GM12864 (cell line): ENCODE results near the gene RNGTT.

Experiments used
- DNase-seq: peaks from one replicate; pipeline ENCODE4 v3.0.0-alpha.2; 2011; ENCODE audit warnings: low read depth
- H3K4me3 ChIP-seq: 2 replicates; pipeline ENCODE4 v1.5.1; 2011; ENCODE audit warnings: mild to moderate bottlenecking, low read depth, low read length, control low read depth
- TF ChIP-seq, protein P1 (sequence below): IDR thresholded peaks from 2 replicates; pipeline ENCODE4 v1.5.1; 2011; ENCODE audit warnings: low read depth, mild to moderate bottlenecking, moderate library complexity, low read length, control low read depth, inconsistent platforms; ENCODE audit errors: missing control alignments

The RNGTT gene

DNA sequence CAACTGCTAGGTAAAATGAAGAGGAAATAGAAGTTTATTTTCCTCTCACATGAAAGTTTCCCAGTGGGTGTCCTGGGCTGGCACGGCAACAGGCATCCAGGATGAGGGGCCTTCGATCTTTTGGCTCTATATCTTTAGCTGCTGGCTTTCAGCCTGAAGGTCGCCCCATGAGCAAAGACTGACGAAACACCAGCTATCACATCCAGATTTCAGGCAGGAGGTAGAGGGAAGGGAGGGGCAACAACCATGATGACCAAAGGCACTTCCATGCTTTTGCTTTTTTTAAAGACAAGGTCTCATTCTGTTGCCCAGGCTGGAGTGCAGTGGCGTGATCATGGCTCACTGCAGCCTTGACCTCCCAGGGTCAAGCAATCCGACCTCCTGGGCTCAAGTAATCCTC lies 387.9 kb downstream of the RNGTT start:
- TF ChIP-seq, protein P1, sequence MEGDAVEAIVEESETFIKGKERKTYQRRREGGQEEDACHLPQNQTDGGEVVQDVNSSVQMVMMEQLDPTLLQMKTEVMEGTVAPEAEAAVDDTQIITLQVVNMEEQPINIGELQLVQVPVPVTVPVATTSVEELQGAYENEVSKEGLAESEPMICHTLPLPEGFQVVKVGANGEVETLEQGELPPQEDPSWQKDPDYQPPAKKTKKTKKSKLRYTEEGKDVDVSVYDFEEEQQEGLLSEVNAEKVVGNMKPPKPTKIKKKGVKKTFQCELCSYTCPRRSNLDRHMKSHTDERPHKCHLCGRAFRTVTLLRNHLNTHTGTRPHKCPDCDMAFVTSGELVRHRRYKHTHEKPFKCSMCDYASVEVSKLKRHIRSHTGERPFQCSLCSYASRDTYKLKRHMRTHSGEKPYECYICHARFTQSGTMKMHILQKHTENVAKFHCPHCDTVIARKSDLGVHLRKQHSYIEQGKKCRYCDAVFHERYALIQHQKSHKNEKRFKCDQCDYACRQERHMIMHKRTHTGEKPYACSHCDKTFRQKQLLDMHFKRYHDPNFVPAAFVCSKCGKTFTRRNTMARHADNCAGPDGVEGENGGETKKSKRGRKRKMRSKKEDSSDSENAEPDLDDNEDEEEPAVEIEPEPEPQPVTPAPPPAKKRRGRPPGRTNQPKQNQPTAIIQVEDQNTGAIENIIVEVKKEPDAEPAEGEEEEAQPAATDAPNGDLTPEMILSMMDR, result no peak
- H3K4me3 ChIP-seq, result no peak overlapping the region
- no peak for DNase-seq

DNA sequence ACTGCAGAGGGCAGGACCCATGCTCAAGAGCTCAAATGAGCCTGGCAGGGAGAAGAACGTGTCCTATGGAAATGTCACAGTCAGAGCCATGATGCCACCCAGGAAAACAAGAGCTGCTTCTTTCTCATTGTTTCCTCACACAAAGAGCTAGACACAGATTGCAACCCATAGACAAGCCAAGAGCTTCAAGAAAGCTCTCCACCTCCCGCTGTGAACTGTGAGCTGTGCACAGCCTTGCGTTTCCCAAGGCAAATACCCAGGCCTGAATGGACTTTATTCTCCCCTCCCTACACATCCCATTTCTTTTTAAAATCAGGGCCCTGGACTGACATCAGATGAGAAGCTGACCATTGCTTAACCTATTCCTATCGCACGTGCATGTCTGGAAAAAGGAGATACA lies 388.8 kb downstream of the RNGTT start:
- TF ChIP-seq, protein P1, result no peak
- no peak for DNase-seq
- no peak overlapping the region for H3K4me3 ChIP-seq

DNA sequence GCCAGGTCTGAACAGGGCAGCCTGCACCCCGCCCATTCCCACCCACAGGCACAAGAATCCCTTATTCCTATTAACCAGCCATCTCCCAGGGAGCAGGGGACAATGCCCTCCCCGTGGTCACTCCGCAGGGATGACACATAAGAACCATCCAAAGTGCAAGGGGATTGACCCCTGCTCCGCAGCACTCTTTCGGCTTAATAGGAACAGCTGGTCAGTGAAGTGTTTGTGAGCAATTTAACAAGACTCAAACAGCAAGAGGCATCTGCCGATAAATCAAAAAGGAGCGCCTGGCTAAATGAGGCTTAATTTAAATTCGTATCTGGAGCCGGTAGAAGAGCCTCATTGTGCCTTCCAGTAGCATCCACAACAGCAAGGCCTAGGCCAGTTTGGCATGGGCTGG lies 389.4 kb downstream of the RNGTT start:
- H3K4me3 ChIP-seq, result no peak overlapping the region
- TF ChIP-seq, protein P1, result no peak
- no peak for DNase-seq

DNA sequence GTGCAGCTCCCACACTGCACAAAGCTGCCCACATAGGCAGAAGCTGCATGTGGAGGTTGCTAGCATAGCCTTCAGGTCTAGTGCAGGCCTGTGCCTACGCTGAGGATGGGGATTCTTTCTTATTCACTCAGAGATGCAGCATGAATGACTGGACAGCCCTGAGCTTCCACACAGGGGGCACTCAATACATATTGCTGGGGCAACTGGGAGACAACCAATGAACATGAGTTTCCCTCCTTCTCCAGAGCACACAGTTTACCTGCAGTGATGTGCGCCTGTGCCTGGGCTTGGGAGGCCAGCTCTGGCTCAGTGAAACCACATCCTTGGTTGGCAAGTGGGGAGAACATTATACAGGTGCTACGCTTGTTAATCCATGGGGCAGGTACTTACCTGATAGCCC lies 389.9 kb downstream of the RNGTT start:
- no peak for DNase-seq
- H3K4me3 ChIP-seq, result no peak overlapping the region
- TF ChIP-seq, protein P1, result no peak

DNA sequence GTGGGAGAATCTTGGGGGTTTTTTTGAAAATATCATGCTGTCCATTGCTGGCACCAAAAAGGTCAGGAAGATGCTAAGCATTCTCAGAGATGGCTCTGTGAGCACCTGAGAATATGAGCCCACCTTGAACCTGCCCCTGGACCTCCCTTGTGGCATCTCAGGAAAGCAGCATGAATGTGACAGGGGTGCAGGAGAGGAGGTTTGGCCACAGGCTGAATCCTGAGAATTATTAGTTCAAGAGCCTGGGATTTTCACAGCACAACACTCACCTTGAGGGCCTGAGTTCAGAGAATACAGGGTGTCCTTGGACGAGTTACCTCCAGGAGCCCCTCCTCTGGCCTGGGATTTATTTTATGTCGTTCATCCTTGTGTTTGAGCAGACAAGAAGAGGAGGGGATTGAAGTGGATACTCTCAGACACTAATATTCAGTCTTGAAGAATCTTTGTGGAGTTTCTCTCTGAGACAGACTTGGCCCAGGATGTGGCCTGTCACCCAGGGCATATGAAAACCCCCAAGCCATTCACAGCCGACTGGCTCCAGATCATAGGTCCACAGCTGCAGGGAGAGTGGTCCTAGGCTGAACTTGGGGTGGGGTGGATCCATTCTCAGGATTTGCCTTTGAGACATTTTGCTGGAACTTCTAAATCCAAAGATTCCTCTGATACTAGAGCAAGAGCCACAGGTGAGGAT lies 390.8 kb downstream of the RNGTT start:
- no peak overlapping the region for H3K4me3 ChIP-seq
- TF ChIP-seq, protein P1, result no peak
- DNase-seq, result no peak

DNA sequence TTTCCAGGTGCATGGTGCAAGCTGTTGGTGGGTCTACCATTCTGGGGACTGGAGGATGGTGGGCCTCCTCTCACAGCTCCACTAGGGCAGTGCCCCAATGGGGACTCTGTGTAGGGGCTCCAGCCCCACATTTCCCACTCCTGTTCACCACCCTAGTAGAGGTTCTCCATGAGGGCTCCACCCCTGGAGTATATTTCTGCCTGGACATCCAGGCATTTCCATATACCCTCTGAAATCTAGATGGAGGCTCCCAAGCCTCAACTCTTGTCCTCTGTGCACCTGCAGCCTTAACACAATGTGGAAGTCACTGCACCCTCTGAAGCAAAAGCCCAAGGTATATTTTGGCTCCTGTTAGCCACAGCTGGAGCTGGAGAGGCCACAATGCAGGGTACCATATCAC lies 393.5 kb downstream of the RNGTT start:
- no peak overlapping the region for H3K4me3 ChIP-seq
- TF ChIP-seq, protein P1, result no peak
- no peak for DNase-seq

DNA sequence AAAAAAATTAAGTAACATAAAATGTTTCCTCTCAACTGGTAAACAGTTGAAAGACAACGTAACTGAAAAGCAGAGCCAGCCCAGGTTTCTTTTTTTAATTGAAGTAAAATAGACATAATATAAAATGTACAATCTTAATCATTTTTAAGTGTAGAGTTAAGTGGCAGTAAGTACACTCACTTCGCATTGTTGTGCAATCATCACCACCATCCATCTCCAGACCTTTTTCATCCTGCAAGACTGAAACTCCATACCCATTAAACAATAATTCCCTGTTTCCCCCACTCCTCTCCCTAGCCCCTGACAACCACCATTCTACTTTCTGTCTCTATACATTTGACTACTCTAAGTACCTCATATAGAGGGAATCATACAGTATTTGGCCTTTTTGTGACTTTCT lies 395.7 kb downstream of the RNGTT start:
- DNase-seq, result no peak
- H3K4me3 ChIP-seq, result no peak overlapping the region

More for the DNA sequence above, 395.7 kb downstream of the RNGTT start:
- TF ChIP-seq, protein P1, result no peak
